Amniotic epithelial cell (primary cell): Measurements from ENCODE around the gene ZNF354C.

ENCODE experiments used
- DNase-seq: peaks from one replicate; pipeline ENCODE4 v3.0.0-alpha.2; 2010; ENCODE audit warnings: low read depth

ZNF354C gene

GRCh38 chr5:179127136-179128040 is 67.2 kb downstream of the ZNF354C start:
- DNase-seq: no peak

- DNase-seq: no peak
These were observed 67.8 kb downstream of the ZNF354C start for GRCh38 chr5:179128041-179128365.

- DNase-seq: no peak
These were observed 68.8 kb downstream of the ZNF354C start for GRCh38 chr5:179128976-179129375.

- DNase-seq: no peak
These were observed 69.5 kb downstream of the ZNF354C start for GRCh38 chr5:179129607-179130071.

- DNase-seq: no peak
These were observed 70.0 kb downstream of the ZNF354C start for GRCh38 chr5:179130101-179130681.

GRCh38 chr5:179131321-179131835 is 71.2 kb downstream of the ZNF354C start:
- no peak for DNase-seq

GRCh38 chr5:179131886-179132585 is 71.9 kb downstream of the ZNF354C start:
- DNase-seq: no peak

- no peak for DNase-seq
These were observed 72.6 kb downstream of the ZNF354C start for GRCh38 chr5:179132586-179133355.
